ENCODE measurements around the gene CBLN3.

Gene CBLN3

DNA sequence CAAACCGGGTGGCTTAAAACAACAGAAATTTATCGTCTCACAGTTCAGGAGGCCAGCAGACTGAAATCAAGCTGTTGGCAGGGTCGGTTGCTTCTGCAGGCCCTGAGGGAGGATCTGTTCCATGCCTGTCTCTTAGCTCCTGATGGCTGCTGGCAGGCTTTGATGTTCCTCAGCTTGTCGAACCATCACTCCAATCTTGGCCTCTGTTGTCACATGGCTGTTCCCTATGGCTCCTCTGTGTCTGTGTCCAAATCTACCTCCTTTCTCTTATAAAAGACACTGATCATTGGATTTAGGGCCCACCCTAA is 47.5 kb downstream of the CBLN3 start:
- FAIRE-seq (no peak), DNase-seq (ENCODE audit: insufficient read length) (no peak)
- TF ChIP-seq POLR2AphosphoS5 (IDR thresholded peaks at IDR 0.05; ENCODE audit: low read depth, low read length) (no peak), POLR2A (IDR thresholded peaks at IDR 0.05; ENCODE audit: low read depth, low read length) (no peak), TAF1 (IDR thresholded peaks at IDR 0.05; ENCODE audit: borderline replicate concordance, low read depth, low read length) (no peak)

DNA sequence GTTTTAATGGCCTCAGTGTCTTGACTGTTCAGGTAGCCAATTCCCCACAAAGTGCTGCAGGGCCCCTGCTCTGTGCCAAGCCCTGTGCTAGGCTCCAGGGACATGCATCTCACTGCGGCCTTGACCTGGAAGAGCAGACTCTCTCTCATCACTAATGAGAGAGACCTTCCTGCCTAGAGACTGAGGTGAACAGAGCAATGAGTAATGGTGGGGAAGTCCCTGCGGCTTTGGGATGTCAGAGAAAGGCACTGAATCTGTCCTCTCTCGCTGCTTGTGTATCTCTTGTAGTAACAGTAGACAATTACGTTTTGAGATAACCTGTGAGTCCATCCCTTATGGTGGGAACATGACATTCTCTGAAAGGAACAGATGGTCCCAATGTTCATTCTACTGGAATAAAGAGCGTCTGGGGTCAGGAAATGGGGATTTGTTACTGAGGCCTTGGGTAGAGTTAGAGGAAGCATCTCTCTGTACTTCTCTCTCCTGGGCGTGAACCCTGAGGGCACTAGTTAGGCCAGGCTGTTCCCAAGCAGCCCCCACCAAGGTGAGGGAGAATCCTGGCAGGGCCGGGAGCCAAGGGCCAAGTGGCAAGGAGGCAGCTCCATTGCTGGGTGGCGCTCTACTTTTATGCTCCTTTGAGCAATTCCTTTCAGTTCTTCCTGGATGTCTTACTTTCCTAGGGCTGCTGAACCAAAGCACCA is 48.0 kb downstream of the CBLN3 start:
- FAIRE-seq (no peak), DNase-seq (ENCODE audit: insufficient read length) (no peak)
- TF ChIP-seq POLR2A (IDR thresholded peaks at IDR 0.05; ENCODE audit: low read depth, low read length): no peak

DNA sequence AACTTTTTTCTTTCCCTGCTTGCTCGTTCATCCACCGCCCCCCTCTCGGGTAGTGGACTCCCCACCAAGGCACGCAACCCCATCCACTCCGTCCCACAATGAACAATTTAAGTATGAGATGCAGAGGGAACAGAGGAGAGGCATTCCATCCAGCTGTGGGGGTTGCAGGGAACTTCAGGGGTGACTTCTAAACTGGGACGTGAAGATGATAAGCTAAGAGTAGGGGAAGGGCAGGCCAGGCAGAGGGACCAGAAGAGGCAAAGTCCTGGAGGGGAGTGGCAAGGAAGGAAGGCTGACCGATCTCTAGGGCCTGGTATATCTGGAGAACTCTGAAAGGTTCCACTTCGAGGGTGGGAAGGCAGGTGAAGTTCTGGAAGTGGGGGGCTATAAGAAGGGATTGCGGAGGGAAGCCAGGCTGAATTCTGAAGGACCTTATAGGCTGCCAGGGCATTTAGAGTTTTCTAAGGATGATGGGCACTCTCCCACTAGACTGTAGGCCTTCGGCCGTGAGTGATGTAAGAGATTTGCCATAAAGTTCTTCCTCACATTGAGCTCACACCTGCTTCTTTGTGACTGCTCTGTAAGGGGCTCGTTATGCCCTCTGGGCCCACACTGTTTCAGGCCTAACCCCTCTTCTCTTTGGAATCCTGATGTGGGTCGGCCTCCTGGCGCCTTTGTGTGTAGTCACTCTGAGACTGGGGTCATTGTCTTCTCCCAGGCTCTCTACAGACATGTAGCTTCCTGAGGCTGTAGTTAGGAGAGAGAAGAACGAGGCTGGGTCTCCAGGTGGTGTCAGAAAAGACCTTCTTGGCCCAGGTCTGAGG is 49.3 kb downstream of the CBLN3 start:
- TF ChIP-seq POLR2AphosphoS5 (IDR thresholded peaks at IDR 0.05; ENCODE audit: low read depth, low read length) (no peak), POLR2A (IDR thresholded peaks at IDR 0.05; ENCODE audit: low read depth, low read length) (no peak), TAF1 (IDR thresholded peaks at IDR 0.05; ENCODE audit: borderline replicate concordance, low read depth, low read length) (no peak)
- no peak for FAIRE-seq
- DNase-seq (ENCODE audit: insufficient read length): no peak

GRCh38 chr14:24378981-24379906 is 50.2 kb downstream of the CBLN3 start:
- FAIRE-seq: no peak
- DNase-seq (ENCODE audit: insufficient read length): no peak
- TF ChIP-seq TAF1 (IDR thresholded peaks at IDR 0.05; ENCODE audit: borderline replicate concordance, low read depth, low read length) (no peak), POLR2A (IDR thresholded peaks at IDR 0.05; ENCODE audit: low read depth, low read length) (no peak), POLR2AphosphoS5 (IDR thresholded peaks at IDR 0.05; ENCODE audit: low read depth, low read length) (no peak)

GRCh38 chr14:24378327-24378726 is 51.1 kb downstream of the CBLN3 start:
- no peak for TF ChIP-seq TAF1 (IDR thresholded peaks at IDR 0.05; ENCODE audit: borderline replicate concordance, low read depth, low read length)
- no peak for TF ChIP-seq POLR2A (IDR thresholded peaks at IDR 0.05; ENCODE audit: low read depth, low read length)
- TF ChIP-seq POLR2AphosphoS5 (IDR thresholded peaks at IDR 0.05; ENCODE audit: low read depth, low read length): no peak
- DNase-seq (ENCODE audit: insufficient read length) (no peak), FAIRE-seq (no peak)

- no peak for DNase-seq (ENCODE audit: insufficient read length)
- no peak for TF ChIP-seq POLR2AphosphoS5 (IDR thresholded peaks at IDR 0.05; ENCODE audit: low read depth, low read length)
- no peak for TF ChIP-seq POLR2A (IDR thresholded peaks at IDR 0.05; ENCODE audit: low read depth, low read length)
- TF ChIP-seq TAF1 (IDR thresholded peaks at IDR 0.05; ENCODE audit: borderline replicate concordance, low read depth, low read length): no peak
Observed at GRCh38 chr14:24377657-24378056, 51.8 kb downstream of the CBLN3 start.

GRCh38 chr14:24377126-24377525 is 52.3 kb downstream of the CBLN3 start:
- no peak for FAIRE-seq
- TF ChIP-seq POLR2AphosphoS5 (IDR thresholded peaks at IDR 0.05; ENCODE audit: low read depth, low read length): no peak
- no peak for TF ChIP-seq TAF1 (IDR thresholded peaks at IDR 0.05; ENCODE audit: borderline replicate concordance, low read depth, low read length)
- DNase-seq (ENCODE audit: insufficient read length): no peak

More at GRCh38 chr14:24377657-24378056, 51.8 kb downstream of the CBLN3 start:
- FAIRE-seq: no peak
